Esophagus muscularis mucosa (tissue), 4 donors: Measurements from ENCODE around the gene DNAJA4. TPM values are rescaled to one million over a fixed set of nuclear protein-coding genes. Genes with fewer than 3 reads are reported as not detected.

Experiments used
- DNase-seq: peaks from one replicate; pipeline ENCODE4 v3.0.0-alpha.2; 2017; ENCODE audit errors: extremely low spot score
- H3K27ac ChIP-seq, 4 donors: fragments of 200-600 bp; sonication (generic); replicated peaks in 1 of 4; 1 replicate in 3 of 4; 2 replicates in 1 of 4; pipeline ENCODE4 v1.5.1; 2016 to 2019; ENCODE audit warnings: mild to moderate bottlenecking in 1 of 4
- H3K27me3 ChIP-seq, 4 donors: fragments of 200-600 bp; sonication (generic); one replicate each; pipeline versions ENCODE4 v1.5.1 to v1.6.0; 2016 to 2019
- H3K36me3 ChIP-seq, 4 donors: fragments of 200-600 bp; sonication (generic); one replicate each; pipeline ENCODE4 v1.5.1; 2016 to 2019
- H3K4me1 ChIP-seq, 4 donors: fragments of 200-600 bp; sonication (generic); one replicate each; pipeline ENCODE4 v1.5.1; 2016 to 2019
- H3K4me3 ChIP-seq, 4 donors: fragments of 200-600 bp; sonication (generic); 1 replicate in 2 of 4; 2 replicates in 2 of 4; pipeline ENCODE4 v1.5.1; 2016 to 2019; ENCODE audit warnings: mild to moderate bottlenecking in 4 of 4, moderate library complexity in 1 of 4
- H3K9me3 ChIP-seq, 4 donors: fragments of 200-600 bp; sonication (generic); 1 replicate in 3 of 4; 2 replicates in 1 of 4; pipeline ENCODE4 v1.5.1; 2016 to 2019
- EP300 ChIP-seq: sonication (generic); formaldehyde crosslinking; IDR thresholded peaks from one replicate; pipeline ENCODE4 v1.6.1; 2017; ENCODE audit warnings: antibody characterized with exemption
- POLR2A ChIP-seq: fragments of 450-650 bp; IDR thresholded peaks from one replicate; pipeline ENCODE4 v1.6.1; 2017; ENCODE audit warnings: antibody characterized with exemption, moderate library complexity, mild to moderate bottlenecking, low read depth
- POLR2AphosphoS5 ChIP-seq, 2 donors: sonication (generic); formaldehyde crosslinking; IDR thresholded peaks; one replicate each; pipeline ENCODE4 v1.6.1; 2017; ENCODE audit warnings: antibody characterized with exemption in 2 of 2
- WGBS: methylation state at CpG from one replicate; pipeline ENCODE4 v1.1.5; 2018; 5-methylcytosine and 5-hydroxymethylcytosine counted together
- intact Hi-C: fragments of 100-400 bp; cut with DNase I; formaldehyde crosslinking; loops from one replicate; pipeline ENCODE4 v1.15.1; 2023
- total RNA-seq, 4 donors: library from RNA; depleted of rRNA; stranded (reverse); fragments of >200 nt; gene quantifications; one replicate each; pipeline versions ENCODE4 v1.1.0 to v1.2.1, GENCODE V29; 2016
- TF ChIP-seq, protein P1 (sequence below), 3 experiments: fragments of 200-600 bp in 2 of 3; fragments of 450-650 bp in 1 of 3; sonication (generic) in 2 of 3; IDR thresholded peaks; one replicate each; pipeline ENCODE4 v1.5.1; 2017 to 2019; ENCODE audit warnings: antibody characterized with exemption in 3 of 3, mild to moderate bottlenecking in 2 of 3, moderate library complexity in 1 of 3

DNAJA4 gene
- 10 to 100 TPM; 11.8 to 23.5 (median 15.8) TPM for total RNA-seq

DNA sequence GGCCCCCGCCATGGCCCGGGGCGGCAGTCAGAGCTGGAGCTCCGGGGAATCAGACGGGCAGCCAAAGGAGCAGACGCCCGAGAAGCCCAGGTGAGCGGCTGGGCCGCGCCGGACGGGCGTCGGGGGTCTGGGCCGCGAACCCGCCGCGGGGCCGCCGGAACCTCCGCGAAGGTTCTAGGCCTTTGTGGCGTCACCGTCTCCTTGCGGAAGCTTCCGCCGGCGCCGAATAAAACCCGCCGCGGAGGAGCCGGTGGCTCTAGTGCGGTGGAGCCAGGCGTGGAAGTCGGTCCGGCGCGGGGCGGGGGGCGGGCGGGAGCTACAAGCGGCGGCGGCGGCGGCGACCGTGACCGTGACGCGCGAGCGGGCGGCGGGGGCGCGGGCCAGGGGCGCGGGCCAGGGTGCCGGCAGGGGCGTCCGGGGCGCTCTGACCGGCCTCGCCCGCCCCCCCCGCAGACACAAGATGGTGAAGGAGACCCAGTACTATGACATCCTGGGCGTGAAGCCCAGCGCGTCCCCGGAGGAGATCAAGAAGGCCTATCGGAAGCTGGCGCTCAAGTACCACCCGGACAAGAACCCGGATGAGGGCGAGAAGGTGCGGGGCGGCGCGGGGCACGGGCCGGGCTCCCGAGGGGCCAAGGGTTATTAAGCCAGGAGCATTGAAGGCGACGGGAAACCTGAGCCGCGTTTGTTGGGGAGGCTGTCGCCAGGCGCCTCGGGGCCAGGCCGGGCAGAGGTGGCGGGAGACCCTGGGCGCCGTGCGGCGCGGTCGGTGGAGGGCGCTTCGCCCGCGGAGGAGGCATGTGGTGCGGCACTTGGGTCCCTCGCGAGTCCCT lies at the start of gene DNAJA4:
Gene DNAJA4, plus strand, starts transcription at position 259 of the 833 bp plus-strand sequence. Its CDS starts 202 bp downstream, at position 461.
- no peak for TF ChIP-seq POLR2A
- TF ChIP-seq, protein P1, sequence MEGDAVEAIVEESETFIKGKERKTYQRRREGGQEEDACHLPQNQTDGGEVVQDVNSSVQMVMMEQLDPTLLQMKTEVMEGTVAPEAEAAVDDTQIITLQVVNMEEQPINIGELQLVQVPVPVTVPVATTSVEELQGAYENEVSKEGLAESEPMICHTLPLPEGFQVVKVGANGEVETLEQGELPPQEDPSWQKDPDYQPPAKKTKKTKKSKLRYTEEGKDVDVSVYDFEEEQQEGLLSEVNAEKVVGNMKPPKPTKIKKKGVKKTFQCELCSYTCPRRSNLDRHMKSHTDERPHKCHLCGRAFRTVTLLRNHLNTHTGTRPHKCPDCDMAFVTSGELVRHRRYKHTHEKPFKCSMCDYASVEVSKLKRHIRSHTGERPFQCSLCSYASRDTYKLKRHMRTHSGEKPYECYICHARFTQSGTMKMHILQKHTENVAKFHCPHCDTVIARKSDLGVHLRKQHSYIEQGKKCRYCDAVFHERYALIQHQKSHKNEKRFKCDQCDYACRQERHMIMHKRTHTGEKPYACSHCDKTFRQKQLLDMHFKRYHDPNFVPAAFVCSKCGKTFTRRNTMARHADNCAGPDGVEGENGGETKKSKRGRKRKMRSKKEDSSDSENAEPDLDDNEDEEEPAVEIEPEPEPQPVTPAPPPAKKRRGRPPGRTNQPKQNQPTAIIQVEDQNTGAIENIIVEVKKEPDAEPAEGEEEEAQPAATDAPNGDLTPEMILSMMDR (IDR thresholded peaks at IDR 0.05) = peak in 2 of 3 experiments; percentile 13 to 25
- Histone ChIP-seq H3K27ac (peak within 1 kb of the TSS; percentile 74 to 85 (median 82)), H3K36me3 (no peaks in the 10 kb centered on the region), H3K4me3 (peak within 1 kb of the TSS; percentile 66 to 76 (median 70)), H3K9me3 (no peaks in the 10 kb centered on the region), H3K4me1 (peaks cover 17 to 52% (median 49%) of the 10 kb centered on the region in 4 donors), H3K27me3 (no peaks in the 10 kb centered on the region)
- 16% methylated on average over 26 of the region's 107 CpGs for WGBS
- intact Hi-C loops = no loop called here
- DNase-seq = no peak

DNA sequence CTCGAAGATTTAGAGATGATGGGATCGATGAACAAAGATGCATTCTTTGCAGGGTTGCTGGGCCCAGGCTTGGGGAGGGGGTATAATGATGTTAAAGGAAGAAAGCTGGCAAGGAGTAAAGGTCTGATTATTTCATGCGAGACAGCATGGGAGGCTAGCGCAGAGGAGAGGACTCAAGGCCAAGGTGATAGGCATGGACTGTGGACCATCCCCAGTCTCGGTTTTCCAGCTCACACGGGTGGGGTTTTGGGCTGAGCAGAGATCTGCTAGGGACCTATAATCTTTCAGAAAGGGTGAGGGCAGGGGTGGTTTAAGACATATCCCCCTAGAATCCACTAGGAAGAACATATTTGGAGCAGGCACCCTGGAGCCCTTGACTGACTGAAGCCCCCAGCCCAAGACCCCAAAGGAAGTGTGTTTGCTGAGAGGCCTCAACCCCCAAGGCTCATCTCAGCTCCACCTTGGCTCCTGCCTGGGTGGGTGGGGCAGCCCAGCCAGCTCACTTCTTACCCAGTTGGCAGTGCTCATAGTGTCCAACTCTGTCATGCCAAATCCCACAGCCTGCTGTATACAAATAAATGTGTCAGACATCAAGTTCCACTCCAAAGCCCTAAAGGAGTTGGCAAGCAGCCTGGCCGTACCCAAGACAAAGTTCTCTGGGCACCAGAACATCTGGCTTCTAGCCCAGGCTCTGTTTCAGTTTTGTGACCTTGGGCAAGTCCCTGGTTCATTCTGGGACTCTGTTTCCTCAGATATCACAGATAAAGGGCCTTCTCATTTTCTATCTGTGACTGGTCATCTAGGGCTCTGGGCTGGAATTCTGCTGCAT lies 47.9 kb upstream of the DNAJA4 start:
- peak; percentile 21 to 48 for TF ChIP-seq POLR2AphosphoS5 (IDR thresholded peaks at IDR 0.05)
- no peak for TF ChIP-seq POLR2A
- intact Hi-C loops = no loop called here
- Histone ChIP-seq H3K27me3 (no peaks in the 10 kb centered on the region), H3K36me3 (no peaks in the 10 kb centered on the region), H3K4me1 (peaks cover 37 to 64% (median 44%) of the 10 kb centered on the region in 4 donors), H3K27ac (peak overlapping the region in 3 of 4 donors; percentile 51 to 66 (median 55)), H3K4me3 (no peak overlapping the region), H3K9me3 (no peaks in the 10 kb centered on the region)
- DNase-seq = no peak
- 76% methylated on average over 7 of the region's 7 CpGs for WGBS

DNA sequence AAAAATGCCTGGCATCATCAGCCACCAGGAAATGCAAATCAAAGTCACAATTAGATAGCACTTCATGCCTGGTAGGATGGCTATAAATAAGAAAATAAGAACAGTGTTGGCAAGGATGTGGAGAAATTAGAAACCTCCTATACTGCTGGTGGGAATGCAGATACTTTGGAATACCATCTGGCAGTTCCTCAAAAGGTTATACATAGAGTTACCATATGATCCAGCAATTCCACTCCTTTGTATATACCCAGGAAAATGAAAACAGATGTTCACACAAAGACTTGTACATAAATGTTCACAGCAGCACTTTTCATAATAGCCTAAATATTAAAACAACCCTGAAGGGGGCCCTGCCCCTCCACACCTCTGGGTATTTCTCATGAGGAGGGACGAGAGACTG lies 43.6 kb upstream of the DNAJA4 start:
- peaks cover 16 to 36% (median 27%) of the 10 kb centered on the region in 4 donors for H3K4me1 ChIP-seq
- peak overlapping the region in 3 of 4 donors; percentile 27 to 48 (median 46) for H3K27ac ChIP-seq
- 68% methylated on average over 1 of the region's 1 CpG for WGBS
- peaks cover 0 to 9% (median 4%) of the 10 kb centered on the region in 4 donors for H3K9me3 ChIP-seq
- no peak for DNase-seq
- no peak overlapping the region for H3K4me3 ChIP-seq
- intact Hi-C loops = no loop called here
- no peak for TF ChIP-seq POLR2A
- TF ChIP-seq EP300 = no peak
- TF ChIP-seq, protein P1 (IDR thresholded peaks at IDR 0.05) = no peak
- TF ChIP-seq POLR2AphosphoS5 (IDR thresholded peaks at IDR 0.05) = no peak
- H3K36me3 ChIP-seq = no peaks in the 10 kb centered on the region
- no peaks in the 10 kb centered on the region for H3K27me3 ChIP-seq

DNA sequence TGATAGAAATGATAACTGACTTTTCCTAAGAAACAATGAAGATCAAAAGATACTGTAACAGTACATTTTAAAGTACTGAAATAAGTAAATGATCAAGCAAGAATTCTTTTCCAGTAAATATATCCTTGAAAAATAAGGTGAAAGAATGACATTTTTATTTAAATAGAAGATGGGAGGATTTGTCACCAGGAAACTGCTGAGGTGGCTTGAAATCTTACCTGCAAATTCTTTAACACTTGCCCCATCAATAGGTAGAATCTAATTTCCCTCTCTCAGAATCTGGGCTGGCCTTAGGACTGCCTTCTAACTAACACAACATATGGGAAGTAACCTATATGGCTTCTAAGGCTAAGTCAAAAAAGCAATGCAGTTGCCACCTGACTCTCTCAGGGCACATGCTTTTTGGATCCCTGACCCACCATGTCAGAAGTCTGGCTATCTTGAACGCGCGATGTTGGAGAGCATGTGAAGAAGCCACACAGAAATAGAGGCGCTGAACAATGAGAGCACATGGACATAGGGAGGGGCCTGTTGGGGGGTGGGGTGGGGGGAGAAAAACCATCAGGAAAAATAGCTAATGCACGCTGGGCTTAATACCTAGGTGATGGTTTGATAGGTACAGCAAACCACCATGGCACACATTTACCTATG lies 41.5 kb upstream of the DNAJA4 start:
- Histone ChIP-seq H3K4me1 (peaks cover 0 to 20% (median 11%) of the 10 kb centered on the region in 4 donors), H3K9me3 (peaks cover 0 to 10% (median 5%) of the 10 kb centered on the region in 4 donors), H3K36me3 (no peaks in the 10 kb centered on the region), H3K27me3 (no peaks in the 10 kb centered on the region), H3K27ac (peak overlapping the region in 3 of 4 donors; percentile 17 to 44 (median 28)), H3K4me3 (no peak overlapping the region)
- TF ChIP-seq POLR2AphosphoS5 (IDR thresholded peaks at IDR 0.05) = no peak
- no peak for TF ChIP-seq EP300
- no peak for TF ChIP-seq POLR2A
- TF ChIP-seq, protein P1 (IDR thresholded peaks at IDR 0.05) = no peak
- 98% methylated on average over 5 of the region's 5 CpGs for WGBS
- intact Hi-C loops = no loop called here
- DNase-seq = no peak
